Neural cell (in vitro differentiated cells): Measurements from ENCODE around the gene GPX3. TPM values are rescaled to one million over a fixed set of nuclear protein-coding genes. Genes with fewer than 3 reads are reported as not detected.

Source experiments
- H2AFZ ChIP-seq: fragments of 200-600, 300-800 bp; sonication (generic), shearing (Covaris generic); 2 replicates; pipeline ENCODE4 v1.6.0; 2014; ENCODE audit warnings: low read depth, mild to moderate bottlenecking, antibody characterized with exemption, low read length, moderate library complexity
- H3F3A ChIP-seq: fragments of 200-600 bp; shearing (Covaris generic); 2 replicates; pipeline ENCODE4 v1.6.1; 2016; ENCODE audit warnings: mild to moderate bottlenecking, moderate library complexity, mixed read lengths, antibody characterized with exemption, low read length; ENCODE audit not compliant: insufficient read depth, poor library complexity, severe bottlenecking
- H3K27ac ChIP-seq: fragments of 200-600, 300-800 bp; sonication (generic), shearing (Covaris generic); 2 replicates; pipeline ENCODE4 v1.5.1; 2014; ENCODE audit warnings: mild to moderate bottlenecking, low read length, moderate library complexity
- H3K27me3 ChIP-seq: fragments of 300-800, 200-600 bp; sonication (generic), shearing (Covaris generic); 2 replicates; pipeline ENCODE4 v1.6.0; 2014; ENCODE audit warnings: mild to moderate bottlenecking, low read depth, low read length, moderate library complexity; ENCODE audit not compliant: insufficient read depth
- H3K36me3 ChIP-seq: fragments of 300-800, 200-600 bp; sonication (generic), shearing (Covaris generic); 2 replicates; pipeline ENCODE4 v1.5.1; 2014; ENCODE audit warnings: mild to moderate bottlenecking, antibody characterized with exemption, low read length, moderate library complexity; ENCODE audit not compliant: insufficient read depth
- H3K4me2 ChIP-seq: fragments of 300-800, 200-600 bp; sonication (generic), shearing (Covaris generic); 2 replicates; pipeline ENCODE4 v1.6.0; 2014; ENCODE audit warnings: mild to moderate bottlenecking, low read length
- H3K4me3 ChIP-seq: fragments of 300-800, 200-600 bp; sonication (generic), shearing (Covaris generic); 2 replicates; pipeline ENCODE4 v1.5.1; 2014; ENCODE audit warnings: mild to moderate bottlenecking, low read length, moderate library complexity
- H3K79me2 ChIP-seq: fragments of 200-600 bp; shearing (Covaris generic); replicated peaks from 2 replicates; pipeline ENCODE4 v1.6.0; 2014; ENCODE audit warnings: mild to moderate bottlenecking, low read length, moderate library complexity; ENCODE audit not compliant: insufficient read depth
- H3K9ac ChIP-seq: fragments of 300-800, 200-600 bp; sonication (generic), shearing (Covaris generic); 2 replicates; pipeline ENCODE4 v1.6.1; 2016; ENCODE audit warnings: mild to moderate bottlenecking, low read length, mixed read lengths
- H3K9me2 ChIP-seq: fragments of 200-600 bp; shearing (Covaris generic); 2 replicates; pipeline ENCODE4 v1.6.1; 2016; ENCODE audit warnings: mild to moderate bottlenecking, low read length, mixed read lengths; ENCODE audit not compliant: insufficient read depth
- H3K9me3 ChIP-seq: fragments of 200-600, 300-800 bp; sonication (generic), shearing (Covaris generic); 2 replicates; pipeline ENCODE4 v1.6.1; 2016; ENCODE audit warnings: mild to moderate bottlenecking, mixed run types, low read length, moderate library complexity, mixed read lengths
- H4K20me1 ChIP-seq: fragments of 200-600 bp; shearing (Covaris generic); 2 replicates; pipeline ENCODE4 v1.6.1; 2016; ENCODE audit warnings: mild to moderate bottlenecking, mixed run types; ENCODE audit not compliant: insufficient read depth
- EP300 ChIP-seq: fragments of 450-650 bp; conservative IDR thresholded peaks from 2 replicates; pipeline ENCODE4 v1.6.1; 2014; ENCODE audit warnings: antibody characterized with exemption, mild to moderate bottlenecking, moderate library complexity; ENCODE audit not compliant: poor library complexity, severe bottlenecking
- MXI1 ChIP-seq: fragments of 450-650 bp; conservative IDR thresholded peaks from 2 replicates; pipeline ENCODE4 v1.6.1; 2014; ENCODE audit warnings: antibody characterized with exemption, mild to moderate bottlenecking; ENCODE audit not compliant: poor library complexity, severe bottlenecking
- POLR2AphosphoS5 ChIP-seq: IDR thresholded peaks from 2 replicates; pipeline ENCODE4 v1.6.1; 2012
- RAD21 ChIP-seq: fragments of 450-650 bp; conservative IDR thresholded peaks from 2 replicates; pipeline ENCODE4 v1.6.1; 2014; ENCODE audit warnings: antibody characterized with exemption, mild to moderate bottlenecking, moderate library complexity
- SMC3 ChIP-seq: fragments of 450-650 bp; conservative IDR thresholded peaks from 2 replicates; pipeline ENCODE4 v1.6.1; 2014; ENCODE audit warnings: antibody characterized with exemption, mild to moderate bottlenecking, moderate library complexity; ENCODE audit not compliant: poor library complexity
- TAF1 ChIP-seq: IDR thresholded peaks from 2 replicates; pipeline ENCODE4 v1.6.1; 2012; ENCODE audit warnings: low read depth
- polyA plus RNA-seq: library from polyadenylated mRNA; depleted of rRNA; stranded (reverse); fragments of >200 nt; gene quantifications from 2 replicates; pipeline ENCODE4 v1.2.3, GENCODE V29; 2014
- TF ChIP-seq, protein P1 (sequence below): IDR thresholded peaks from 2 replicates; pipeline ENCODE4 v1.6.1; 2012; ENCODE audit warnings: borderline replicate concordance
- TF ChIP-seq, protein P2 (sequence below): fragments of 450-650 bp; IDR thresholded peaks from 2 replicates; pipeline ENCODE4 v1.5.1; 2014; ENCODE audit warnings: antibody characterized with exemption, mild to moderate bottlenecking, moderate library complexity; ENCODE audit not compliant: poor library complexity, severe bottlenecking

The GPX3 gene
- polyA plus RNA-seq, 1 donor from 2014 or later = 4.0 TPM

DNA sequence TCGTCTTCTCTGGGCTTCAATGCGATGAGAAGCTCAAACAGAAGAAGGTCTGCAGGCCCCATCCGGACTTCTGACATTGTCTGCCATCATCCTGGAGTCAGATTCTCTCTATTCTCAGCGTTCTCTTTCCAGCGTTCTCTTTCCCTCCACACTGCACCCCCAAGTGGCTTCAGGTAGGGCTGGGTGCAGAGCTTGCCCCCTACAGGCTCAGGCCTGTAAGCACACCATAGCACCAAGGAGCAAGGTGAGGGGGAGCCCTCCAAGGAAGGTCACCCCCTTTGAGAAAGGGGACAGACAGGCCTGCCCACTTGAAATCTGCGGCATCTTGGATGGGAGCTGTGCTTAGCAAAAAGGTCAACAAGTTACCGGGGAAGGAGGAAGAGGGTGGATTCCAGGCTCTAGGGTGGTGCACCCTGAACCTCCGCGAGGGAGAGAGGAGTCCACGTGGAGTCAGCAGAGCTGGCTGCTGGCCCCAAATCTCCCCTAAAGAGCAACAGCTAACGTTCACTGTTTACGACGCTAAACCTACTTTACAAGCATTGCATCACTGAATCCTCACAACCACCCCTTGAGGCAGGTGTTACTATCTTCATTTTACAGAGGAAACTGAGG is 27.5 kb downstream of the GPX3 start:
- H3F3A ChIP-seq = no peaks in the 10 kb centered on the region
- no peaks in the 10 kb centered on the region for H3K36me3 ChIP-seq
- no peak overlapping the region for H3K4me2 ChIP-seq
- no peaks in the 10 kb centered on the region for H4K20me1 ChIP-seq
- H3K79me2 ChIP-seq = no peaks in the 10 kb centered on the region
- H3K4me3 ChIP-seq = no peak overlapping the region
- H2AFZ ChIP-seq = no peak overlapping the region
- H3K9me2 ChIP-seq = no peaks in the 10 kb centered on the region
- H3K9ac ChIP-seq = no peak overlapping the region
- TF ChIP-seq TAF1 (no peak), EP300 (no peak), MXI1 (no peak)
- TF ChIP-seq, protein P1, sequence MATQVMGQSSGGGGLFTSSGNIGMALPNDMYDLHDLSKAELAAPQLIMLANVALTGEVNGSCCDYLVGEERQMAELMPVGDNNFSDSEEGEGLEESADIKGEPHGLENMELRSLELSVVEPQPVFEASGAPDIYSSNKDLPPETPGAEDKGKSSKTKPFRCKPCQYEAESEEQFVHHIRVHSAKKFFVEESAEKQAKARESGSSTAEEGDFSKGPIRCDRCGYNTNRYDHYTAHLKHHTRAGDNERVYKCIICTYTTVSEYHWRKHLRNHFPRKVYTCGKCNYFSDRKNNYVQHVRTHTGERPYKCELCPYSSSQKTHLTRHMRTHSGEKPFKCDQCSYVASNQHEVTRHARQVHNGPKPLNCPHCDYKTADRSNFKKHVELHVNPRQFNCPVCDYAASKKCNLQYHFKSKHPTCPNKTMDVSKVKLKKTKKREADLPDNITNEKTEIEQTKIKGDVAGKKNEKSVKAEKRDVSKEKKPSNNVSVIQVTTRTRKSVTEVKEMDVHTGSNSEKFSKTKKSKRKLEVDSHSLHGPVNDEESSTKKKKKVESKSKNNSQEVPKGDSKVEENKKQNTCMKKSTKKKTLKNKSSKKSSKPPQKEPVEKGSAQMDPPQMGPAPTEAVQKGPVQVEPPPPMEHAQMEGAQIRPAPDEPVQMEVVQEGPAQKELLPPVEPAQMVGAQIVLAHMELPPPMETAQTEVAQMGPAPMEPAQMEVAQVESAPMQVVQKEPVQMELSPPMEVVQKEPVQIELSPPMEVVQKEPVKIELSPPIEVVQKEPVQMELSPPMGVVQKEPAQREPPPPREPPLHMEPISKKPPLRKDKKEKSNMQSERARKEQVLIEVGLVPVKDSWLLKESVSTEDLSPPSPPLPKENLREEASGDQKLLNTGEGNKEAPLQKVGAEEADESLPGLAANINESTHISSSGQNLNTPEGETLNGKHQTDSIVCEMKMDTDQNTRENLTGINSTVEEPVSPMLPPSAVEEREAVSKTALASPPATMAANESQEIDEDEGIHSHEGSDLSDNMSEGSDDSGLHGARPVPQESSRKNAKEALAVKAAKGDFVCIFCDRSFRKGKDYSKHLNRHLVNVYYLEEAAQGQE = no peak
- TF ChIP-seq, protein P2, sequence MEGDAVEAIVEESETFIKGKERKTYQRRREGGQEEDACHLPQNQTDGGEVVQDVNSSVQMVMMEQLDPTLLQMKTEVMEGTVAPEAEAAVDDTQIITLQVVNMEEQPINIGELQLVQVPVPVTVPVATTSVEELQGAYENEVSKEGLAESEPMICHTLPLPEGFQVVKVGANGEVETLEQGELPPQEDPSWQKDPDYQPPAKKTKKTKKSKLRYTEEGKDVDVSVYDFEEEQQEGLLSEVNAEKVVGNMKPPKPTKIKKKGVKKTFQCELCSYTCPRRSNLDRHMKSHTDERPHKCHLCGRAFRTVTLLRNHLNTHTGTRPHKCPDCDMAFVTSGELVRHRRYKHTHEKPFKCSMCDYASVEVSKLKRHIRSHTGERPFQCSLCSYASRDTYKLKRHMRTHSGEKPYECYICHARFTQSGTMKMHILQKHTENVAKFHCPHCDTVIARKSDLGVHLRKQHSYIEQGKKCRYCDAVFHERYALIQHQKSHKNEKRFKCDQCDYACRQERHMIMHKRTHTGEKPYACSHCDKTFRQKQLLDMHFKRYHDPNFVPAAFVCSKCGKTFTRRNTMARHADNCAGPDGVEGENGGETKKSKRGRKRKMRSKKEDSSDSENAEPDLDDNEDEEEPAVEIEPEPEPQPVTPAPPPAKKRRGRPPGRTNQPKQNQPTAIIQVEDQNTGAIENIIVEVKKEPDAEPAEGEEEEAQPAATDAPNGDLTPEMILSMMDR = peak; percentile 40
- H3K9me3 ChIP-seq = no peaks in the 10 kb centered on the region
- no peaks in the 10 kb centered on the region for H3K27me3 ChIP-seq
- no peak overlapping the region for H3K27ac ChIP-seq

DNA sequence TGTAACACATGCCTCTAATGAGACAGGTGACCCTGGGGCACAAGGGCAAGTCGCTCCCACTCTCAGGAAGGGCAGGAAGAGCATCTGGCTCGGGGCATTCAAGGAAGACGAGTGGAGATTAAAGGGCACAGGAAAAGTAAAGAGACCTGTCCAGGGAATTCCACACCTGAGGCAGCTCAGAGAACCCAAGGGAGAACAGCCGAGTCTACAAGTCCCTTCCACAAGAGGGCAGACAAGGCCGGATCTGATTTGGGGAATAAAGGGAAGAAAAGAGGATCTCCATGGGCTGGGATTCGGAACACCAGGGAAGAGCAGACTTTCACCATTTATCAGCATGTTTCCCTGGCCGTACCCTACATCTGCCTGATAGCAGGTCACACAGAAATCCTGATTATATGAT is 28.1 kb downstream of the GPX3 start:
- no peak overlapping the region for H3K9ac ChIP-seq
- H3K9me2 ChIP-seq = no peaks in the 10 kb centered on the region
- no peaks in the 10 kb centered on the region for H3K27me3 ChIP-seq
- no peaks in the 10 kb centered on the region for H3K79me2 ChIP-seq
- H3K27ac ChIP-seq = no peak overlapping the region
- no peaks in the 10 kb centered on the region for H3K36me3 ChIP-seq
- H3K4me3 ChIP-seq = no peak overlapping the region
- H2AFZ ChIP-seq = no peak overlapping the region
- H3K4me2 ChIP-seq = no peak overlapping the region
- no peaks in the 10 kb centered on the region for H3K9me3 ChIP-seq
- no peaks in the 10 kb centered on the region for H4K20me1 ChIP-seq
- H3F3A ChIP-seq = no peaks in the 10 kb centered on the region
- TF ChIP-seq TAF1 = no peak

DNA sequence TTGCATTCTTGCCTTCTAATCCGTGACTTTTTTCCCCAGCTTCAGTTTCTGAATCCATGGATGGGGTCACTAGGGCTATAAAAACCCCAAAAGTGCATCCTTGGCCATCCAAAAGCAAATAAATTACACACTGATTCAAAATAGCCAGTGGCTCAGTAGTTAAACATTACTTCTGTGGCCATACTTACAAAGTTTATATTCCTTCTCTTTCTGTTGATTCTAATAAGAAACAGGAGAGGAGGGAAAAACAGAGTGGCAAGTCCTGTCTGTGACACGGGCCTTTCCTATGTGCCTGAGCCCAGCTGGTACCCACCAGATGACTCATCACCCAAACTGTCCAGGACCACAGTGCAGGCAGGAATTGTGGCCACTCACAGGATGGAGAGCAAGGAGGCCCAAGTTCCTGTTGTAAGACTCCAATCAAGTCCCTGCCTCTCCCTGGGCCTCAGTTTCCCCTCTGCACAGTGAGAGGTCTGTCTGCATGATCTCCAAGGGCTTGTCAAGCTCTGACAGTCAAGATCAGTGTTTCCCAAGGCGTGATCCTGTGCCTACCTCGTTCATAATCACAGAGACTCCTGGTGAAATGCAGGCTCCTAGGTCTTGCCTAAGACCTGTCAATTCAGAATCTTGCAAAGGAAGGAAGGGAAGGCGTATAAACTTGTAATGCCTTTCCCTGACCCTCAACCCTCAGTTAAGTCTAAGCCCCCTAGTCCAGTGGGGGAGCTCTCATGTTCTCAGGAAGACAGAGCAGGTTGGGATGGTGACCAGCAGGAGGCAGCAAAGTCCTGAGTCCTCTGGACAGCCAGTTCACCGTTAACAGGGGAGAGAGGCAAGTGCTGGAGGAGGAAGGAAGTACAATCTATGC is 30.9 kb downstream of the GPX3 start:
- no peaks in the 10 kb centered on the region for H3K79me2 ChIP-seq
- H3K27me3 ChIP-seq = no peaks in the 10 kb centered on the region
- H2AFZ ChIP-seq = no peak overlapping the region
- no peaks in the 10 kb centered on the region for H3K9me2 ChIP-seq
- no peaks in the 10 kb centered on the region for H3K36me3 ChIP-seq
- H3K9me3 ChIP-seq = no peaks in the 10 kb centered on the region
- no peak overlapping the region for H3K4me3 ChIP-seq
- H3F3A ChIP-seq = no peaks in the 10 kb centered on the region
- H3K9ac ChIP-seq = no peak overlapping the region
- H4K20me1 ChIP-seq = no peaks in the 10 kb centered on the region
- no peak overlapping the region for H3K4me2 ChIP-seq
- no peak overlapping the region for H3K27ac ChIP-seq
- TF ChIP-seq, protein P1 = no peak
- peak; percentile 30 for TF ChIP-seq RAD21
- TF ChIP-seq, protein P2 = peak; percentile 43
- TF ChIP-seq TAF1 = no peak
- TF ChIP-seq EP300 = no peak
- TF ChIP-seq POLR2AphosphoS5 = no peak
- TF ChIP-seq MXI1 = no peak
- peak; percentile 24 for TF ChIP-seq SMC3
